ENCODE data around the gene GNB4. TPM values are rescaled to one million over a fixed set of nuclear protein-coding genes. Genes with fewer than 3 reads are reported as not detected.

The GNB4 gene
- total and polyA plus RNA-seq, 9 of the 15 experiments (the other 6 are each of a cell fraction or from before 2014, with no cell fraction given): 6.8 to 36.7 (median 21.4) TPM

DNA sequence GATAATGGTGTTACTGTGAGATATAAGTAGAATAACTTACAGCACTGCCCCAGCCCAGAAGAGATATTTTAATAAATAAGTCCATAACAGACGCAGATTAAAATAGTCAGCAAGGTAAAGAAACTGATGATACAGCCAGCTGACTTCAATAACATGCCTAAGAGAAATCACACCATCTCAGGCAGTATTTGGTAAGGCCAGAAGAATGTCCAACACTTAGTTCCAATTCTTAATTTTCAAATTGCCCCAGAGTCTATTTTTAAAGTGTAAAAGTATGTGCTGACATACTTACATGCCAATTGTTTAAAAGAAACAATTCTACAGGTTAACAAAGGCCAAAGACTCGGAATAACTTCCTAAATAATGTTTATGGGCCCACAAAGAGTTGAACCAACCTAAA, 1.6 kb downstream of the GNB4 start (continued):
- TF ChIP-seq CHD7 (IDR thresholded peaks at IDR 0.05; ENCODE audit: low read depth, low read length) (no peak), MYC (IDR thresholded peaks at IDR 0.05; ENCODE audit: low read depth, low read length) (no peak), MYC (CRISPR knock-in tag; IDR thresholded peaks at IDR 0.05; ENCODE audit: borderline replicate concordance, low read depth) (no peak)

Data from K562 (cell line).